Heart right ventricle (tissue), 16 donors: Measurements from ENCODE around the gene EIF1AX. TPM values are rescaled to one million over a fixed set of nuclear protein-coding genes. Genes with fewer than 3 reads are reported as not detected.
"Not testable (repeated sequence)": the region's sequence is repeated elsewhere in the genome, so short reads cannot be mapped to it uniquely, and the experiment has no call there.

ENCODE experiments used
- ATAC-seq, 8 donors: fragments of 200-7000 bp; cut with Tn5 transposase; one replicate each; pipeline ENCODE4 v1.9.1; 2020; ENCODE audit warnings: mild to moderate bottlenecking in 8 of 8, moderate library complexity in 8 of 8, moderate number of reproducible peaks in 1 of 8
- DNase-seq, 2 donors: peaks; one replicate each; pipeline ENCODE4 v3.0.0-alpha.2; 2020
- H3K27ac ChIP-seq, 10 donors: fragments of 200-600 bp; sonication (generic) in 2 of 10; one replicate each; pipeline versions ENCODE4 v1.5.0 to v1.8.0; 2020 to 2022; ENCODE audit warnings: mild to moderate bottlenecking in 3 of 10
- H3K27me3 ChIP-seq, 7 donors: fragments of 200-600 bp; one replicate each; pipeline ENCODE4 v1.8.0; 2021 to 2022; ENCODE audit warnings: mild to moderate bottlenecking in 2 of 7
- H3K36me3 ChIP-seq, 9 donors: fragments of 200-600 bp; sonication (generic) in 1 of 9; one replicate each; pipeline versions ENCODE4 v1.5.0 to v1.8.0; 2020 to 2022; ENCODE audit warnings: mild to moderate bottlenecking in 2 of 9
- H3K4me1 ChIP-seq, 9 donors: fragments of 200-600 bp; sonication (generic) in 1 of 9; one replicate each; pipeline versions ENCODE4 v1.5.0 to v1.8.0; 2020 to 2022; ENCODE audit warnings: mild to moderate bottlenecking in 4 of 9
- H3K4me3 ChIP-seq, 10 donors: fragments of 200-600 bp; sonication (generic) in 2 of 10; one replicate each; pipeline versions ENCODE4 v1.5.0 to v1.8.0; 2020 to 2022; ENCODE audit warnings: mild to moderate bottlenecking in 7 of 10, moderate library complexity in 2 of 10
- H3K9me3 ChIP-seq, 11 donors: fragments of 200-600 bp in 10 of 11; sonication (generic) in 2 of 11; one replicate each; pipeline versions ENCODE4 v1.5.0 to v1.8.0; 2013 to 2022; ENCODE audit warnings: mild to moderate bottlenecking in 2 of 11, control low read depth in 1 of 11, moderate library complexity in 1 of 11
- CTCF ChIP-seq, 9 donors: fragments of 200-600 bp; sonication (generic) in 2 of 9; IDR thresholded peaks; one replicate each; pipeline versions ENCODE4 v1.5.0 to v1.8.0; 2021 to 2022; ENCODE audit warnings: antibody characterized with exemption in 9 of 9, mild to moderate bottlenecking in 5 of 9, moderate library complexity in 1 of 9
- WGBS, 2 donors: extraction: QIAGEN DNeasy Blood & Tissue Kit; methylation state at CpG; one replicate each; pipeline ENCODE4 v1.1.7; 2013; ENCODE audit warnings: inconsistent platforms in 1 of 2; 5-methylcytosine and 5-hydroxymethylcytosine counted together
- intact Hi-C, 10 donors: fragments of 100-400 bp; cut with DNase I; formaldehyde crosslinking; loops; one replicate each; pipeline versions ENCODE4 v1.11.1 to v1.14.2; 2022
- polyA plus RNA-seq, 2 donors: library from polyadenylated mRNA; stranded (reverse); fragments of 200-250 nt; gene quantifications; one replicate each; pipeline ENCODE4 v1.2.3, GENCODE V29; 2013
- total RNA-seq, 10 donors: library from RNA; stranded (reverse); fragmentation: NEBNext Ultra II Directional in 3 of 10; extraction: Animal tissue kit (Norgen Biotek cat#: 25700) in 3 of 10; gene quantifications; one replicate each; pipeline versions ENCODE4 v1.2.1 to v1.2.4, GENCODE V29; 2021 to 2023
- donor health status: Arrhythmogenic right ventricular cardiomyopathy.
- donor health status: ischemic (EF 13 %, LVEDD 7.1; RV severe dilation, severe dysfunction).
- donor health status: healthy with polysubstance abuse.
- donor health status: DM: no; HTN: yes; CAD: no.
- donor health status: DM: no; HTN: no; CAD: no.
- donor health status: ischemic (EF 25% LVEDD 6.9; RV normal size, moderate dysfunction).
- donor health status: ischemic (EF 25% LVEDD 5.7; RV mildly dilated, moderate dysfunction).
- donor health status: healthy.
- donor health status: DM: yes; HTN: yes; CAD: no.
- donor health status: Ischemic cardiomyopathy.
- donor health status: ischemic (EF 35%, LVEDD 5.7; RV mildly dilated, moderate dysfunction).
- donor health status: nonischemic (EF 11% LVEDD 7.7; RV severe dilation, severe dysfunction).
- donor health status: DM: yes; HTN: yes; CAD: no.
- donor health status: PGD.
- donor health status: ischemic (EF 29% LVEDD 5.4; RV normal size, mild dysfunction).
- donor health status: nonischemic (EF 23%, LVEDD 6.1; RV moderate dilation, normal function).

Gene EIF1AX
- total and polyA plus RNA-seq, 12 donors: 17.8 to 107 (median 58.8) TPM

GRCh38 chrX:20177093-20177492 is 35.5 kb upstream of the EIF1AX start:
- Histone ChIP-seq H3K27me3 (peaks cover 0 to 66% (median 0%) of the 10 kb centered on the region in 7 donors), H3K4me3 (no peak overlapping the region), H3K36me3 (peaks cover 0 to 92% (median 9%) of the 10 kb centered on the region in 9 donors), H3K27ac (no peak overlapping the region), H3K4me1 (peaks cover 0 to 4% (median 0%) of the 10 kb centered on the region in 9 donors), H3K9me3 (no peaks in the 10 kb centered on the region)
- intact Hi-C loops: loop anchor here in 1 of 10 donors (10.0 kb wide), 1 partner anchor 268 kb away; no protein-coding TSS in a partner anchor
- TF ChIP-seq CTCF (IDR thresholded peaks at IDR 0.05): no peak
- DNase-seq (no peak), ATAC-seq (no peak)

- 95 to 98% methylated on average over 2 of the region's 2 CpGs for WGBS, 2 donors
Measured at GRCh38 chrX:20173856-20174255, 32.2 kb upstream of the EIF1AX start.

GRCh38 chrX:20173313-20173712 is 31.7 kb upstream of the EIF1AX start:
- H3K4me3 ChIP-seq: no peak overlapping the region
- 86 to 94% methylated on average over 2 of the region's 2 CpGs for WGBS, 2 donors
- peaks cover 0 to 4% (median 0%) of the 10 kb centered on the region in 9 donors for H3K4me1 ChIP-seq
- H3K27ac ChIP-seq: no peak overlapping the region
- intact Hi-C loops: loop anchor here in 1 of 10 donors (10.0 kb wide), 1 partner anchor 271 kb away; no protein-coding TSS in a partner anchor
- no peak for TF ChIP-seq CTCF (IDR thresholded peaks at IDR 0.05)
- H3K36me3 ChIP-seq: peaks cover 0 to 98% (median 14%) of the 10 kb centered on the region in 9 donors
- DNase-seq: no peak
- peaks cover 0 to 62% (median 0%) of the 10 kb centered on the region in 7 donors for H3K27me3 ChIP-seq
- H3K9me3 ChIP-seq: no peaks in the 10 kb centered on the region
- no peak for ATAC-seq

More at GRCh38 chrX:20173856-20174255, 32.2 kb upstream of the EIF1AX start:
- H3K9me3 ChIP-seq: no peaks in the 10 kb centered on the region
- peaks cover 0 to 4% (median 0%) of the 10 kb centered on the region in 9 donors for H3K4me1 ChIP-seq
- intact Hi-C loops: loop anchor here in 1 of 10 donors (10.0 kb wide), 1 partner anchor 271 kb away; no protein-coding TSS in a partner anchor
- TF ChIP-seq CTCF (IDR thresholded peaks at IDR 0.05): no peak
- H3K36me3 ChIP-seq: peaks cover 0 to 93% (median 12%) of the 10 kb centered on the region in 9 donors
- ATAC-seq: no peak
- no peak for DNase-seq
- no peak overlapping the region for H3K27ac ChIP-seq
- H3K27me3 ChIP-seq: peaks cover 0 to 58% (median 0%) of the 10 kb centered on the region in 7 donors
- no peak overlapping the region for H3K4me3 ChIP-seq

GRCh38 chrX:20171887-20172286 is 30.2 kb upstream of the EIF1AX start:
- H3K9me3 ChIP-seq: no peaks in the 10 kb centered on the region
- peak overlapping the region in 4 of 10 donors; percentile 10 to 58 (median 28) for H3K27ac ChIP-seq
- H3K27me3 ChIP-seq: peaks cover 0 to 62% (median 0%) of the 10 kb centered on the region in 7 donors
- peak in 1 of 8 donors; percentile 62 for ATAC-seq
- 52 to 58% methylated on average over 3 of the region's 3 CpGs for WGBS, 2 donors
- H3K4me1 ChIP-seq: peaks cover 0 to 4% (median 0%) of the 10 kb centered on the region in 9 donors
- intact Hi-C loops: loop anchor here in 1 of 10 donors (10.0 kb wide), 1 partner anchor 273 kb away; no protein-coding TSS in a partner anchor
- peaks cover 0 to 100% (median 14%) of the 10 kb centered on the region in 9 donors for H3K36me3 ChIP-seq
- TF ChIP-seq CTCF (IDR thresholded peaks at IDR 0.05): no peak
- no peak for DNase-seq
- H3K4me3 ChIP-seq: no peak overlapping the region

GRCh38 chrX:20162516-20162915 is 20.9 kb upstream of the EIF1AX start:
- H3K4me1 ChIP-seq, ATAC-seq, H3K4me3 ChIP-seq, intact Hi-C loops, DNase-seq, H3K27ac ChIP-seq, H3K9me3 ChIP-seq: not testable (repeated sequence)
- Histone ChIP-seq H3K27me3 (peaks cover 0 to 50% (median 0%) of the 10 kb centered on the region in 7 donors), H3K36me3 (peaks cover 0 to 97% (median 0%) of the 10 kb centered on the region in 9 donors)
